Measurements from ENCODE around the gene IKBKE. TPM values are rescaled to one million over a fixed set of nuclear protein-coding genes. Genes with fewer than 3 reads are reported as not detected.

The IKBKE gene
- 13.1 and 16.7 TPM in 2 replicates for total RNA-seq

GRCh38 chr1:206469933-206470691, at the start of gene IKBKE:
TSS of gene IKBKE (plus strand) at chr1:206470476. CDS start at chr1:206473228, 2,752 bp downstream.

GRCh38 chr1:206507284-206508129, 37.2 kb downstream of the IKBKE start, which contains the start of gene RASSF5:
TSS of gene RASSF5 (plus strand) at chr1:206507531. CDS start at chr1:206507603, 72 bp downstream.

Other genes with a start within 250 kb of the IKBKE start
- gene RASSF5, start 37.1 kb downstream of the IKBKE start, total RNA-seq, result 1.7 and 2.4 TPM in 2 replicates
- 45.6 and 56.8 TPM in 2 replicates for gene EIF2D, start 142.0 kb downstream of the IKBKE start, total RNA-seq
- gene DYRK3, start 165.1 kb downstream of the IKBKE start, total RNA-seq, result 15.4 and 24.6 TPM in 2 replicates
- 21.7 and 27.4 TPM in 2 replicates for gene MAPKAPK2, start 214.4 kb downstream of the IKBKE start, total RNA-seq

All from bronchial smooth muscle cell (primary cell).